NCI-H2081 (cell line): Measurements from ENCODE around the gene SPIN2B.
A peak's percentile ranks its signal among the peaks of the same experiment; 100 is the strongest.
"Not testable (repeated sequence)": the region's sequence is repeated elsewhere in the genome, so short reads cannot be mapped to it uniquely, and the experiment has no call there.

Experiments
- DNase-seq, 2 experiments: peaks; one replicate each; lab custom pipeline; 2025; lab: John Stamatoyannopoulos, UW

Gene SPIN2B

DNA sequence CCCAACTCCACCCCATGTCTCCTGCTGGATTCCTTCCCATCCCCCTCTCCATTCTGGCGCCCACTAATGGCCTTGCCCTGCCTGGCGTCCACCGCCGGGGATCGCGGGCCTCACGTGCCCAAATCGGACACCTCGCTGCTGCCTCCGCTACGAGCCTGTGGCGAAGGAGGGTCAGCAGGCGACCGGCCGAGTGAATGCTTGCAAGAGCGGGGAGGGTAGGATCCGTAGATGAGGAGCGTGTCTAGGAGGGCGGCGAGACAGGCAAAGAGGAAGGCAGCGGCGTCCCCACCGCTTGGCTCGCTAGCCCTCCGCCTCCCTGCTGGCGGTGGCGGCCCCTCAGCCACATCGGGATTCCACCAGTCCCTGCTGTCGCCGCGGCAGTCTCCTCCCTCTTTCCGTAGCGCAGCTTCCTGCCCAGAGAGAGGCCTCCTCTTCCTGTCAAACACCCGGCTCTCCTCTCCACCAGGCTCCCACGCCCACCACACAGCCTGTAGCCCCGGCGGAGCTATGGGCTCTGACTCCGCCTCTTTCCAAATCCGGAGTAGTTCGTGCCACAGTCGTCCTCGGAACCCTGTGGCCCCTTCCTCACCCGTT lies at the start of gene SPIN2B:
SPIN2B (minus strand) TSS at position 387 of the 594 bp plus-strand sequence.
- peak; percentile 75 to 89 for DNase-seq

DNA sequence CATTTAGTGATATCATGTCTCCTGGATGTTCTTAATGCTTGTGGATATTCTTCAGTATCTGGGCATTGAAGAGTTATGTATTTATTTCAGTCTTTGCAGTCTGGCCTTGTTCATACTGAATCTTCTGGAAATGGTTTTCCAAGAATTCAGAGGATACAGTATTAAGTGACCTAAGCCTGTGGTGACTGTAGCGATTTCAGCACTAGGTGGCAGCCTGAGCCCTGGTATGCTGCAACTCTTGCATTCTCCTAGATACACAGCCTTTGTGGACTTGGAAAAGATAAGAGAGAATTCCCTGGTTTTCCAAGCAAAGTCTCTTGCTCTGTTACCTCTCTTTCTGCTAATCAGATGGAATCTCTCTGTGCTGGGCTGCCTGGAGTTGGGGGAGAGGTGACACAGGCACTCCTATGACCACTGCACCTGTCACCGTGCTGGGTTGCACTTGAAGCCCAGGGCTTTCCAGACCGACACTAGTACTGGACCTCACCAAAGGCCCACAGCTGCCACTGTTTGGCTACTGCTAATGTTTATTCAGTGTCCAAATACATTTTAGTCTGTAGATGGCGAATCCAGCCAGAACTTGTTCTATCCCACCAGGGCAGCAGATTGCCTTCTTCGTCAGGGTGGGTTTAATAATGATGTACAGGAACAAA lies 35.2 kb upstream of the SPIN2B start:
- peak; percentile 2 to 12 for DNase-seq

DNA sequence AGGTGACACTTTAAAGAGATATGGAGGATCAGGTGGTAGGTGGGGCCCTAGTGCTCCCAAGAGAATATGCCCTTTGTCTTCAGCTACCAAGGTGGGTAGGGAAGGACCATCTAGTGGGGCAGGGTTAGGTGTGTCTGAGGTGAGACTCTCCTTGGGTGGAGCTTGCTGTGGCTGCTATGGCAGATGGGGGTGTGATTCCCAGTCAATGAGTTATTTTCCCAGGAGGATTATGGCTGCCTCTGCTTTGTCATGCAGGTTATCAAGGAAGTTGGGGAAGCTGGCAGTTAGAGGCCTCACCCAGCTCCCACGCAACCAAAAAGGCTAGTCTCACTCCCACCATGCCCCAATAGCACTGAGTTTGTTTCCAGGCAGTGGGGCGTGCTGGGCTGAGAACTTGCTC lies 33.8 kb upstream of the SPIN2B start:
- DNase-seq = no peak

DNA sequence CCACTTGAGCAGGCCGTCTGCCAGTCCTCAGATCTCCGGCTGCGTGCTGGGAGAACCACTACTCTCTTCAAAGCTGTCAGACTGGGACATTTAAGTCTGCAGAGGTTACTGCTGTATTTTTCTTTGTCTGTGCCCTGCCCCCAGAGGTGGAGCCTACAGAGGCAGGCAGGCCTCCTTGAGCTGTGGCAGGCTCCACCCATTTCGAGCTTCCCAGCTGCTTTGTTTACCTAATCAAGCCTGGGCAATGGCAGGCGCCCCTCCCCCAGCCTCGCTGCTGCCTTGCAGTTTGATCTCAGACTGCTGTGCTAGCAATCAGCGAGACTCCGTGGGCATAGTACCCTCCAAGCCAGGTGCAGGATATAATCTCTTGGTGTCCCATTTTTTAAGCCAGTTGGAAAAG lies 30.9 kb upstream of the SPIN2B start:
- not testable (repeated sequence) for DNase-seq

DNA sequence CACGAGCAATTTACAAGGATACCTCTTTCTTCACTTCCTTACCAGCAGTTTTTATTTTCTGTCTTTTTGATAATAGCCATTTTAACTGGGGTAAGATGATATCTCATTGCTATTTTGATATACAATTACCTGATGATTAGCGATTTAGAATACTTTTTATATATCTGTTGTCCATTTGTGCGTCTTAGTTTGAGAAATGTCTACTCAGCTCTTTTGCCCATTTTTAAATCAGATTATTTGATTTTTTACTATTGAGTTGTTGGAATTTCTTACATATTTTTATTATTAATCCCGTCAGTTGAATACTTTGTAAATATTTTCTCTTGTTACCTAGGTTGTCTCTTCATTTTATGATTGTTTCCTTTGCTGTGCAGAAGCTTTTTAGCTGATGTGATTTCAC lies 17.3 kb upstream of the SPIN2B start:
- DNase-seq = no peak

DNA sequence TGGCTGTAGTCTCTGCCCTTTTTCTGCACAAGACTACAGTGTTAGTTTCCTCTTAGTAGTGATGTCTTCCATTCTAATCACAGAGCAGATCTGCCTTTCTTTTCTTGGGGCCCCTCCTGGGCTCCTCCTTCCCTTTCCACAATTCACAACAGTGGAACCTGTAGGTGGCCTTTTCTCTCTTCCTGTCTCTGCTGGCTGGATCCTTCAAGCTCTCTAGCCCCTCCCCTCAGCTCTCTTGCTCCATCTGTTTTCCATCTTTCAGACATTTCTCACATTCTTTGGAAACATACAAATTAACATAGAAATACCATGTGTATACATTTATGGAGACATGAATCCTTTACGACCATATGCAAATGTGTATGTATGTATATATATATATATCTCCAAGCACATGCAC lies 16.2 kb upstream of the SPIN2B start:
- DNase-seq = no peak

DNA sequence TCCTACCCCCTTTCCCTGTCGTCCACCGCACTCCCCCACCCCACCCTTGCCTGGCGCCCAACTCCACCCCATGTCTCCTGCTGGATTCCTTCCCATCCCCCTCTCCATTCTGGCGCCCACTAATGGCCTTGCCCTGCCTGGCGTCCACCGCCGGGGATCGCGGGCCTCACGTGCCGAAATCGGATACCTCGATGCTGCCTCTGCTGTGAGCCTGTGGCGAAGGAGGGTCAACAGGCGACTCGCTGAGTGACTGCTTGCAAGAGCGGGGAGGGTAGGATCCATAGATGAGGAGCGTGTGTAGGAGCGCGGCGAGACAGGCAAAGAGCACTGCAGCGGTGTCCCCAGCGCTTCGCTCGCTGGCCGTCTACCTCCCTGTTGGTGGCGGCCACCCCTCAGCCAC lies 15.7 kb upstream of the SPIN2B start, which contains the start of gene SPIN2A:
SPIN2A (minus strand) TSS at position 325 of the 400 bp plus-strand sequence. CDS start 800 bp downstream, outside the sequence.
- DNase-seq = not testable (repeated sequence)

DNA sequence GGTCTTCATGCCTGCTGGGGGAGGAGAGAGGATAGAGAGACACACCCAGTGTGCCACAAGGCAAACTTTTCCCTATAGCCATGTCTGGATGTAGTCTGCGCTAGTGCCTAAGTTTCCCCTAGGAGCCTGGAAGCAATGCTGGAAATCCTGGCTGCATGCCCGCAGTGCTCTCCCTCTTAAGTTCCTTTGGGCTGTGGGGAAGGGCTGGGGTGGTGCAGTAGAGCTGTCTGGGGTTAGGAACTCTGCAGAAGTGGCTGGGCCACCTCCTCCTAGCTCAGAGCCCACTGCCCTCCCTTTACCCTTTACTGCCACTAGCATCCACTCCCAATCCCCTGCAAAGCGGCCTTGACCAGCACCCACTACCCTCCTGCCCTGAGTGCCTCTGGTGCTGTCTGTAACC lies 15.2 kb upstream of the SPIN2B start:
- not testable (repeated sequence) for DNase-seq

DNA sequence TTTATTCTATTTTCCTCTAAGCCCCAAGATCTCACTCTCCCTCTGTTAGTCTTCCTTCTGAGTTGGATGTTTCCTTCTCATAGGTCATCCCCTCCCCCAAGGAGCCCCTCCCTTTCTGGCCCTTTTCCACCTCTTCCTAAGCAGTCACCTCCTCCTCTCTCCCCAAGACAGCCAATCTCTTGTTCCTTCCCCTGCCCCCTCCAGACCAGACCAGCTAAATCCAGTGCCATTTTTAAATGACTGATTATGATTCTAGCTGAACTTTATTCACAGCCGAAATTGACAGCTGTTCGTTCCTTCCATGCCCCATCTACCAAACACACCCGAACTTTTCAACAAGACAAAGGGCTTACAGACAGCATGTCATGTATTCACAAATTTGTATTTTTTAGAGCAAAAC lies 13.9 kb upstream of the SPIN2B start:
- DNase-seq = no peak

DNA sequence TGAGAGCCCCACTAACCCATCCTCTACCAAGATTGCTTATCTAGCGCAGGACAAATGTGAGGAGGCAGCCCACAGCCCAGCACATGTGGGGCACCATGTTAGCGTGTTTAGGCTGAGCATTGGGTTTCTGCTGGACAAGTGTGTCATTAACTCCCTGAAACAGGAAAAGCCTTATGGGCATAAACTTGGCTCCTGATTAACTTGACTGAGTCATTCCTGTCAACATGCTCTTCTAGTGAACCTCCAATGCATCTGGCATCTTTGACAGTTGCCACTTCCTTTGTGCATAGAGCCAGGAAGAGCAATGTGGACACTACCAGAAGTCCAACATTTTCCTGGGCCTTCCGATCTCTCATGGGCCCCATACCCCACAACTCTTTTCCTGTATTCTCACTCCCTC lies 13.4 kb upstream of the SPIN2B start:
- no peak for DNase-seq

- no peak for DNase-seq
Measured at GRCh38 chrX:57133706-57134105, 12.4 kb upstream of the SPIN2B start.

GRCh38 chrX:57133284-57133683 lies 11.9 kb upstream of the SPIN2B start:
- DNase-seq = not testable (repeated sequence)

DNA sequence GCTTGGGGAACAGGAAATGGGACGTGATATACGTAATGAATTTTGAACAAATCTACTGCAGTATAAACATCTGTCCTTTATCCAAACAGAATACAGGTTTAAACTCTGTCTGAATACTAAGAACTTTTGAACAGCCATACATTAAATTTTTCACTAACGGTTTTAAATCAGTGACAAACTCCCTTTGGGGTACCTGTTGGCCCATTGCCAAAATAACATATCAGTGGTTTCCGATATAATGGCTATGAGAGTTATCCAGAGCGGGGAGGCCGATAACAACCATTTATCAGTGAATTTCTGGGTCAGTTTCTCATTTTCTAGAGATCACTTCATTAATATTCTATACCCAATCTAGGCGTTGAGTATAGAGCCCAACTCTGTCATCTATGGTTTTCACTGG lies 10.7 kb upstream of the SPIN2B start:
- no peak for DNase-seq

GRCh38 chrX:57121816-57122215 lies 468 bp upstream of the SPIN2B start:
- no peak for DNase-seq

GRCh38 chrX:57120619-57121161 lies 658 bp downstream of the SPIN2B start:
- not testable (repeated sequence) for DNase-seq

DNA sequence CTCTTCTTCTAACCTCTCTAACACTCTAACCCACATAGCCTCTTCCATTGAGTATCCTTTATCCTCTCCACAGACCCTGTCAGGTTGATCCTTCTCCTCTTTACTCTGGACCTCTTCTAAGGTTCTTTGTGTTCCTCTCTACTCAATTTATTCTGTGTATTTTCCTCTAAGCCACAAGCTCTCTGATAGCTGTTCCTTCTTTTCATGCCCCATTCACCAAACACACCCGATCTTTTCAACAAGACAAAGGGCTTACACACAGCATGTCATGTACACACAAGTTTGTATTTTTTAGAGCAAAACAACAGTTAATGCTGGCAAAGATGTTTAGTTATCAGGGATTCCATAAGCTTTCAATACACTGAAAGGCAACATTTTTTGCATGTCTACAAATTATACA lies 1.9 kb downstream of the SPIN2B start:
- DNase-seq = no peak

DNA sequence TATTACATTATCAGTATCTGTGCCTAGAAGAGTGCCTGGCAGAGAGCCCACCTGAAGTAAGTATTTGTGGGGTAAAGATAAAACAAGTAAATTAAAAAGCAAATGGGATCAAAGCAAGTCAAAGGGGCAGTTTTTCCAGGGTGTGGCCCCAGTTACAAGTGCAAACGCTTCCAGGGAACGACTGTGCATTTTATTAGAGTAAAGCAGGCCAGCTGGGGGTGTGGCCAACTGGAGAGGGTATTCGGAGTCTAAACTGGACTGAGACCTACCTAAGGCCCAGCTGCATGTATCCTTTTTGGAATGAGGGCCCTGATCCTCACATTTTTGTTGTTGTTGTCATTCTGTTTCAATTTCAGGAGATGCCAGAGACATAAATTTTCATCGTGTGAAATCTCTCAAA lies 3.8 kb downstream of the SPIN2B start:
- not testable (repeated sequence) for DNase-seq

GRCh38 chrX:57104921-57105398 lies 16.4 kb downstream of the SPIN2B start:
- no peak for DNase-seq

DNA sequence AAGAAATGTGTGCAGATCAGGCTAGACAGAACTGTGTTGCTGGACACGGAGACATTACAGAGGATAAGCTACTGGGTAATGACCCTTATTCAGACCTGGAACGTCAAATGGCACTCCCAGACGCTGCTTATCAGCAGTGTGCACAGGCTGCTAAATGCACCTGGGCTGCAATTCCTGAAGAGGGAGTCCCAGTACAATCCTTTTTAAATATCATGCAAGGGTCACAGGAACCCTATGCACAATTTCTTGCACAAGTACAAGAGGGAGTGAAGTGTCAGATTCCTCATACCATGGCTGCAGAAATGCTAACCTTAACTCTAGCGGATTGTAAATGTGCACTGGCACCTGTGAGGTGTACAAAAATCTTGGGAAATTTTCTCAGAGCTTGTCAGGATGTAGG lies 16.9 kb downstream of the SPIN2B start:
- no peak for DNase-seq

DNA sequence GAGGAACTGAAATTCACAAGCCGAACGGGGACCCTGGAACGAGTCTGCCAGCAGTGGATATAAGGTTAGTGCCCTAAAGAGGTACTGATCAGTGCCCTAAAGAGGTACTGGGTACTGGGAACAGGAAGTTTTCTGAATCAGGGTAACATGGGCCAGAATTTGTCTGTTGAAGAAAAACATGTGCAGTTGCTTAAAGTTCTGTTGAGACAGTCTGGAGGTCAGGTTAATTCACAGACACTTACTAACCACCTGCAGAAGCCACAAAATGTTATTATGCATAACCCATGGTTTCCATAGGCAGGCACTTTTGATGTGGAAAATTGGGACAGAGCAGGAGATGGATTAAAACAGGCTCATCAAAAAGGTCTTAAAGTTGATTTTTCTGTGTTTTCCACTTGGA lies 17.9 kb downstream of the SPIN2B start:
- no peak for DNase-seq

DNA sequence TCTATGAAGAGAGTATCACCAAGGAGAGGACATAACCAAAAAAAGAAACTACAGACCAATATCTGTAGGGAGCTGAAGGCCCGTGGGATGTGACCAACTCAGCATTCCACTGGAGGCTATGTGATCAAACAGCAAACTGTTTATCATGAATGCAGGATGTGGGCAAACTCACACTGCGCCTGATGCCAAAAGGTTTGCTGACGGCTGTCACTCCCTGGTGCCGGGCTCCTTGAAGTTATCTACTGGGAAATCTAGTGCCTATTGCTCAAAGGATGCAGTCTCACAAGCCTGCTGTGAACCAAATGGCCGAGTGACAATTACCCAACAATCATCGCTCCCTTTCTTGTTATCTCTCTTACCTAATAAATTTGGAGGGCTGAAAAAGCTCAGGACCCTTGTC lies 18.4 kb downstream of the SPIN2B start:
- DNase-seq = not testable (repeated sequence)

GRCh38 chrX:57083143-57083542 lies 38.2 kb downstream of the SPIN2B start:
- DNase-seq = no peak

GRCh38 chrX:57074458-57074857 lies 46.9 kb downstream of the SPIN2B start:
- DNase-seq = no peak
